NCI-H187 treated with DMSO at 0.1 percent for 48 hours (cell line): ENCODE results near the gene CCT6B.
"Not testable (repeated sequence)": the region's sequence is repeated elsewhere in the genome, so short reads cannot be mapped to it uniquely, and the experiment has no call there.

ENCODE experiments used
- DNase-seq: peaks from one replicate; lab custom pipeline; 2025; lab: John Stamatoyannopoulos, UW

Gene CCT6B

GRCh38 chr17:34979650-34980352, 18.5 kb upstream of the CCT6B start:
- DNase-seq: no peak

- no peak for DNase-seq
These were observed 17.9 kb upstream of the CCT6B start for GRCh38 chr17:34979153-34979552.

GRCh38 chr17:34974794-34975785, 13.8 kb upstream of the CCT6B start:
- DNase-seq: no peak

- DNase-seq: no peak
These were observed 12.9 kb upstream of the CCT6B start for GRCh38 chr17:34974179-34974578.

GRCh38 chr17:34958438-34958837, 2.8 kb downstream of the CCT6B start:
- no peak for DNase-seq

- not testable (repeated sequence) for DNase-seq
These were observed 10.5 kb downstream of the CCT6B start for GRCh38 chr17:34950780-34951179.

- DNase-seq: no peak
These were observed 31.0 kb downstream of the CCT6B start for GRCh38 chr17:34930283-34930682.

- no peak for DNase-seq
These were observed 34.6 kb downstream of the CCT6B start for GRCh38 chr17:34926661-34927060.

GRCh38 chr17:34920676-34921075, 40.6 kb downstream of the CCT6B start:
- DNase-seq: no peak

- no peak for DNase-seq
These were observed 43.9 kb downstream of the CCT6B start for GRCh38 chr17:34917381-34917780.

- no peak for DNase-seq
These were observed 45.1 kb downstream of the CCT6B start for GRCh38 chr17:34916120-34916519.

- no peak for DNase-seq
These were observed 48.3 kb downstream of the CCT6B start for GRCh38 chr17:34913001-34913400.

- DNase-seq: no peak
These were observed 52.2 kb downstream of the CCT6B start for GRCh38 chr17:34909040-34909439.

GRCh38 chr17:34902831-34903547, 58.3 kb downstream of the CCT6B start:
- DNase-seq: no peak

GRCh38 chr17:34899643-34900291, 61.5 kb downstream of the CCT6B start:
- DNase-seq: no peak

- no peak for DNase-seq
These were observed 65.9 kb downstream of the CCT6B start for GRCh38 chr17:34895383-34895782.

GRCh38 chr17:34894964-34895363, 66.3 kb downstream of the CCT6B start:
- DNase-seq: no peak

- no peak for DNase-seq
These were observed 68.6 kb downstream of the CCT6B start for GRCh38 chr17:34892461-34893249.

GRCh38 chr17:34886831-34887230, 74.4 kb downstream of the CCT6B start:
- DNase-seq: no peak

- DNase-seq: no peak
These were observed 76.2 kb downstream of the CCT6B start for GRCh38 chr17:34885076-34885475.

GRCh38 chr17:34884597-34884996, 76.7 kb downstream of the CCT6B start:
- no peak for DNase-seq
